Measurements from ENCODE around the gene PDE7B.

GRCh38 chr6:135842618-135843392 lies 8.7 kb upstream of the PDE7B start:
- no peak for TF ChIP-seq CTCF (IDR thresholded peaks at IDR 0.05)
- no peak for TF ChIP-seq POLR2A (IDR thresholded peaks at IDR 0.05)

All from uterus (tissue), 2 donors.